ENCODE results near the gene NPAS3. TPM values are rescaled to one million over a fixed set of nuclear protein-coding genes. Genes with fewer than 3 reads are reported as not detected.

NPAS3 gene
- total RNA-seq, 1 experiment from 2014 or later, result not detected

DNA sequence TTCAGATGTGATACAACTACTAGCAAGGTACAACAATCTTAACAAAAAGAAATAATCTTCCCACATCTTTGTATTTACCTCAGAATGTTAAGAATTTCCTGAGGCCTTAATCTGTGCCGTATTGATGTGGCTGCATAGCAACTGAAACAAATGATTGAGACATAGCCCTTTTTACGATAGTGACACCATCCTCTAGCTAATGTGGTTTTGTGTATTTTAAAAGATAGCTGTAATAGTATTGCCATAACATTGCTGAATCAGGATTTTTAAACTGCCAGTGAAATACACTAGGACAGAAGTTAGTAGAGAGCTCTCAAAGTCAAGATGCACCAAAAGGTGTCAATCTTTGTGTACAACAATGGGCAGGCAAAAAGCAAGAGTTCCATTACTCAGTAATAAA, 11.9 kb downstream of the NPAS3 start:
- ChIA-PET POLR2A (no interaction called here), CTCF (no interaction called here), RAD21 (ENCODE audit: low non-redundant PET in 1 of 2, low total read pairs in 2 of 2, uncharacterized antibody in 2 of 2, unreplicated experiment in 2 of 2) (no interaction called here)
- Histone ChIP-seq H3K9me3 (ENCODE audit: control insufficient read depth in 1 of 2, insufficient read depth in 1 of 2, low read depth in 1 of 2, low read length in 2 of 2) (no peaks in the 10 kb centered on the region; a peak in 1 of 4 replicates), H3K27me3 (ENCODE audit: insufficient read depth, low read length) (no peaks in the 10 kb centered on the region), H2AFZ (ENCODE audit: low read depth, low read length, poor library complexity, severe bottlenecking) (no peak overlapping the region), H3K79me2 (ENCODE audit: insufficient read depth, low read length) (no peaks in the 10 kb centered on the region), H3K4me3 (replicated peaks in 1 of 2; ENCODE audit: low read depth in 1 of 2, low read length in 2 of 2) (no peak overlapping the region), H4K20me1 (ENCODE audit: insufficient read depth) (no peaks in the 10 kb centered on the region), H3K36me3 (ENCODE audit: control insufficient read depth in 1 of 2, insufficient read depth in 2 of 2, low read length in 2 of 2) (no peaks in the 10 kb centered on the region), H3K9me2 (ENCODE audit: insufficient read depth) (no peaks in the 10 kb centered on the region), H3K4me1 (ENCODE audit: control insufficient read depth in 1 of 2, insufficient read depth in 2 of 2, low read length in 2 of 2) (no peaks in the 10 kb centered on the region), H3K27ac (ENCODE audit: low read depth, low read length) (no peak overlapping the region), H3K4me2 (ENCODE audit: low read length) (no peak overlapping the region), H3K9ac (ENCODE audit: low read length) (no peak overlapping the region)
- no peak for ATAC-seq
- TF ChIP-seq, protein P1, sequence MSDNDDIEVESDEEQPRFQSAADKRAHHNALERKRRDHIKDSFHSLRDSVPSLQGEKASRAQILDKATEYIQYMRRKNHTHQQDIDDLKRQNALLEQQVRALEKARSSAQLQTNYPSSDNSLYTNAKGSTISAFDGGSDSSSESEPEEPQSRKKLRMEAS (IDR thresholded peaks at IDR 0.05), result no peak
- TF ChIP-seq ELF1 (IDR thresholded peaks at IDR 0.05; ENCODE audit: borderline replicate concordance, low read depth) (no peak), FOSL1 (IDR thresholded peaks at IDR 0.05; ENCODE audit: low read depth) (no peak), RAD21 (IDR thresholded peaks at IDR 0.05; ENCODE audit: low read depth) (no peak), ZFX (IDR thresholded peaks at IDR 0.05) (no peak), YY1 (IDR thresholded peaks at IDR 0.05; ENCODE audit: extremely low read depth, insufficient replicate concordance, low read depth, low read length) (no peak), POLR2AphosphoS5 (IDR thresholded peaks at IDR 0.05; ENCODE audit: low read depth, low read length) (no peak), EZH2phosphoT487 (IDR thresholded peaks at IDR 0.05; ENCODE audit: borderline replicate concordance) (no peak), TCF7L2 (IDR thresholded peaks at IDR 0.05; ENCODE audit: borderline replicate concordance, extremely low read depth, insufficient read depth, insufficient read length) (no peak), POLR2A (IDR thresholded peaks at IDR 0.05; ENCODE audit: borderline replicate concordance, extremely low read depth, insufficient read depth, insufficient read length) (no peak), EGR1 (IDR thresholded peaks at IDR 0.05; ENCODE audit: low read depth) (no peak), CEBPB (IDR thresholded peaks at IDR 0.05; ENCODE audit: low read depth) (no peak), SIN3A (IDR thresholded peaks at IDR 0.05; ENCODE audit: low read depth) (no peak), ZNF274 (IDR thresholded peaks at IDR 0.05; ENCODE audit: low read depth, low read length) (no peak), CBX3 (IDR thresholded peaks at IDR 0.05; ENCODE audit: low read depth) (no peak)
- TF ChIP-seq, protein P2, sequence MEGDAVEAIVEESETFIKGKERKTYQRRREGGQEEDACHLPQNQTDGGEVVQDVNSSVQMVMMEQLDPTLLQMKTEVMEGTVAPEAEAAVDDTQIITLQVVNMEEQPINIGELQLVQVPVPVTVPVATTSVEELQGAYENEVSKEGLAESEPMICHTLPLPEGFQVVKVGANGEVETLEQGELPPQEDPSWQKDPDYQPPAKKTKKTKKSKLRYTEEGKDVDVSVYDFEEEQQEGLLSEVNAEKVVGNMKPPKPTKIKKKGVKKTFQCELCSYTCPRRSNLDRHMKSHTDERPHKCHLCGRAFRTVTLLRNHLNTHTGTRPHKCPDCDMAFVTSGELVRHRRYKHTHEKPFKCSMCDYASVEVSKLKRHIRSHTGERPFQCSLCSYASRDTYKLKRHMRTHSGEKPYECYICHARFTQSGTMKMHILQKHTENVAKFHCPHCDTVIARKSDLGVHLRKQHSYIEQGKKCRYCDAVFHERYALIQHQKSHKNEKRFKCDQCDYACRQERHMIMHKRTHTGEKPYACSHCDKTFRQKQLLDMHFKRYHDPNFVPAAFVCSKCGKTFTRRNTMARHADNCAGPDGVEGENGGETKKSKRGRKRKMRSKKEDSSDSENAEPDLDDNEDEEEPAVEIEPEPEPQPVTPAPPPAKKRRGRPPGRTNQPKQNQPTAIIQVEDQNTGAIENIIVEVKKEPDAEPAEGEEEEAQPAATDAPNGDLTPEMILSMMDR (IDR thresholded peaks at IDR 0.05 in 2 of 3, conservative IDR thresholded peaks at IDR 0.05 in 1 of 3; ENCODE audit: borderline replicate concordance in 1 of 3, insufficient read depth in 1 of 3, low read depth in 2 of 3, low read length in 2 of 3), result no peak
- TF ChIP-seq, protein P3, sequence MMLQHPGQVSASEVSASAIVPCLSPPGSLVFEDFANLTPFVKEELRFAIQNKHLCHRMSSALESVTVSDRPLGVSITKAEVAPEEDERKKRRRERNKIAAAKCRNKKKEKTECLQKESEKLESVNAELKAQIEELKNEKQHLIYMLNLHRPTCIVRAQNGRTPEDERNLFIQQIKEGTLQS (IDR thresholded peaks at IDR 0.05), result no peak
- DNase-seq (ENCODE audit: low read depth, low spot score), result no peak
- BruUV-seq (replicated peaks), result no TSS peak
- intact Hi-C loops (cut with micrococcal nuclease), result no loop called here
